Medulla oblongata (tissue), 1 donor: Measurements from ENCODE around the gene MYO1E.
"Not testable (repeated sequence)": the region's sequence is repeated elsewhere in the genome, so short reads cannot be mapped to it uniquely, and the experiment has no call there.

Source experiments
- DNase-seq: peaks from one replicate; pipeline ENCODE4 v3.0.0-alpha.2; 2015; ENCODE audit errors: extremely low spot score

The MYO1E gene

DNA sequence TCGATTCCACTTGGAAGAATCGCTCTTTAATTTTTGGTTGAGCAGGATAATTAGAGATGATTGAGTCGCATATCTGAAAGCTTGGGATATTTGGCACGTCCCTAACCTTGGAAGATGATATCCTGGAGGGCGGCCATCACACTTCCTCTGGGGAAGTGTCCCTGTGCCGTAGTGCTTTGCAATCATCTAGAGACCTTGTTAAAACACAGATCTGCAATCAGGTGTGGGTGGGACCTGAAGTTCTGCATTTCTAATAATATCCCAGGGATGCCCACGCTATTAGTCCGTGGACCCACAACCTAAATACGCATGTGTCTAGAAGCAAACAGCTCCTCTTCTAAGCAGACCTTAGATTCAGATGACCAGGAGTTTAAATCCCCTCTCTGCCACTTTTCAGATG is 20.5 kb downstream of the MYO1E start:
- DNase-seq: no peak

DNA sequence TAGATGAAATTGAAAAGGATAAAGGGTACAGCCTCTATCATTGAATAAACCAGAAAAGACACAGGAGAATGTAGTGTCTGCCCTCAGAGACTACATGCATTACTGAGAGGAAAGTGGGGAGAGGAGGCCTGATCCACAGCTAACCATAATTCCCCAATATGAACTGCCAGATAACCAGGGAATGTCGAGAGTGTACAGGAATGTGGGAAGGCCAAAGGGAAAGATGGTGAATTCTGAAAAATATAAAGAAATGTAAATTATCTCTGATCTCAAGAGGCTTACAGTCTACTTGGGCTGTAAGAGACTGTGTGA is 22.3 kb downstream of the MYO1E start:
- DNase-seq: no peak

DNA sequence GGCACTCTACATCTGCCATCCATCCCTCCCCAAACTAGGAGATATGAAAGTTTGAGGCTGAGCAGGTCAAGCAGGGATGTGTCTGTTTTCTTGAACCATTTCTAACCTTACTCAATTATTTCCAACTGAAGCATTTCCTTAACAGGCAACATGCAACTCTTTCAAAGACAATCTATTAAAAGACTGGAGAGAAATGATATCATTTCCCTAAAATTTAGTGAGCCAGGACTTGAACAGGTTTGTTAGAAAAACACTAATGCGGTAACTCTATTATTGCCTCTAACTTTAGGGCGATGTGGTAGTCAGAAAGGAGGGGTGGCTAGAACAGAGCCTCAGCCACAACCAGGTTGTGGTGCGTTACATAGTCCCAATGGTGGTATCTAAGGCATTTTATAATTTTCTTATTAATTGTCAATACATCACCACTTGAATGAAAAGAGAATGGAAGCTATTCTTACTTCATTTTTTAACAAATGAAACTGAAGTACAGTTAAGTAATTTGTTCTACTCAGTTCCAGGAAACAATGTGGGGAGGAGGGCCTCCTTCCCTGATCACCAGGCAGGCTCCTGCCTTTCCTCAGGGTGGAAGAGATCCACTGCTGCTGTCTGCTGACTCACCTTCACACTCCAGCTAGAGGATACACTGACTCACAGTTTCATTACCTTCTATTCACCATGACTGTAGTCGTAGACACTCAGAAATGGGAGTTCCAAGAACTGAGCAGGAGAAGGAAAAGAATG is 22.8 kb downstream of the MYO1E start:
- DNase-seq: no peak

- DNase-seq: no peak
Observed at GRCh38 chr15:59347915-59348314, 24.8 kb downstream of the MYO1E start.

DNA sequence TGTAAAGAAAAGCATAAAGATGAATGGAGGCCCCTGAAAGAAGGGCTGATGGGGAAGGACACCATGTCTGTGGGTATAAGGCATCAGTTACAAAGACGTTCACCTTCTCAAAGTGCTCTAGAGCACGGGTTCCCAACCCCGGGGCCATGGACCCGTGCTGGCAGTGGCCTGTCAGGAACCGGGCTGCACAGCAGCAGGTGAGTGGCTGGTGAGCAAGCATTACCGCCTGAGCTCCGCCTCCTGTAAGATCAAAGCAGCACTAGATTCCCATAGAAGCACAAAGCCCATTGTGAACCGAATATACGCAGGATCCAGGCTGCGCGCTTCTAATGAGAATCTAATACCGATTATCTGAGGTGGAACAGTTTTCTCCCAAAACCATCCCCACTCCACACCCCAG is 25.7 kb downstream of the MYO1E start:
- no peak for DNase-seq

- no peak for DNase-seq
Observed at GRCh38 chr15:59345326-59345725, 27.3 kb downstream of the MYO1E start.

- DNase-seq: no peak
Observed at GRCh38 chr15:59344311-59344710, 28.4 kb downstream of the MYO1E start.

- DNase-seq: no peak
Observed at GRCh38 chr15:59340325-59340724, 32.3 kb downstream of the MYO1E start.

DNA sequence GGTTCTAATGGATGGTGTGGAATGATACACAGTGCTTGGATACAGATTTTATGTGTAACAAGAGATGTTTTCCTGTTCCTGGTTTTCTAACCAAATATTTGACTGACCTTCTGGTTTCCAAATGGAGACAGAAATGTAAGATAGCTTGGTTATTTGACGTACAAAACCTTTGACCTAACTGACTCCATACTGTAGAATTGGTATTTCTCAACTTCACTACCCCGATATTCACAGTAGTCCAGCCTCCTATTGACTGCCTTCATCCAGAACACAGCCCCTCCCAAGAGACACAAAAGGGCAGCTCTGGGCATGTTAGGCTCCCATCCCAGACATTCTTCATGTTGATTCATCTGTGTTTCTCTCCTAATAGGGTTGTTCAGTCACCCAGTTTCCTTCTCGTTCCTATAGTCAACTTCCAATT is 33.4 kb downstream of the MYO1E start:
- no peak for DNase-seq

DNA sequence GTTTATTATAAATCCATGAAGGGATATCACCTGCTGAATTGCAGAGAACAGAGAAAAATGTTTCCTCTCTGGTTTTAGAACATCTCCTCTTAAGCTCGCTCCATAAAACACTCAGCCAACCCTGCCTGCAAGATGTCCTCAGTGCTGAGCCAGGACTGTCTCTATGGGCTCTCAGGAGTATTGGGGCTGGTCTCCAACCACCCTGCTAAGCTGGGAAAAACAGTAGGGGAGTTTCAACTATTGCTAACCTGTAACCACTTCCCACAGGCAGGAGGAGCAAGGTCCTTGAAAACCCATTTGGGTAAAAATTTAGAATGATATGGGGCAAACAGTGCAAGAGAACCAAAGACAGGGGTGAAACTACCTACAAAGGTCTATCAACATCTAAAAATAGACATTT is 34.3 kb downstream of the MYO1E start:
- no peak for DNase-seq

GRCh38 chr15:59336725-59337124 is 35.9 kb downstream of the MYO1E start:
- not testable (repeated sequence) for DNase-seq

- DNase-seq: no peak
Observed at GRCh38 chr15:59335207-59335786, 37.4 kb downstream of the MYO1E start.

- no peak for DNase-seq
Observed at GRCh38 chr15:59334076-59334415, 38.6 kb downstream of the MYO1E start.

- no peak for DNase-seq
Observed at GRCh38 chr15:59333401-59334075, 39.1 kb downstream of the MYO1E start.

DNA sequence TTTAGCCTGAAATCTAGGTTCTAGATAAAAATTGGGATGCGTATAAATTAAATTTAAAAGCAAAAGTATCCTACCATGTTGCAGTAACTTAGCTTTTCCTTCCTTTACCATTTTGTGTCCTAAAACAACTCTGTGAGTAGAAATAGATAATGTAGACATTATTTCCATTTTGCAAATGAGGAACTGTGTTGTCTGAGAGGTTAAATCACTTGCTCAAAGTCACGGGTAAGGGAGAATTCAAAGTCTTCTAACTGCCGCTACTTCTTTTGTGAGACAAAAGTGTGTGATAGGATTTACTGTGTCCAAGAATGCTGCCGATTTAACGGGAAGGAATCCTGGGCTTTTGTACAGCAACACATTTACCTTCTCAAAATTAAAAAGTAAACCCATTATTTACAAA is 40.7 kb downstream of the MYO1E start:
- no peak for DNase-seq

- DNase-seq: no peak
Observed at GRCh38 chr15:59330649-59331048, 42.0 kb downstream of the MYO1E start.

- DNase-seq: peak; percentile 38
Observed at GRCh38 chr15:59329570-59330350, 42.9 kb downstream of the MYO1E start.

DNA sequence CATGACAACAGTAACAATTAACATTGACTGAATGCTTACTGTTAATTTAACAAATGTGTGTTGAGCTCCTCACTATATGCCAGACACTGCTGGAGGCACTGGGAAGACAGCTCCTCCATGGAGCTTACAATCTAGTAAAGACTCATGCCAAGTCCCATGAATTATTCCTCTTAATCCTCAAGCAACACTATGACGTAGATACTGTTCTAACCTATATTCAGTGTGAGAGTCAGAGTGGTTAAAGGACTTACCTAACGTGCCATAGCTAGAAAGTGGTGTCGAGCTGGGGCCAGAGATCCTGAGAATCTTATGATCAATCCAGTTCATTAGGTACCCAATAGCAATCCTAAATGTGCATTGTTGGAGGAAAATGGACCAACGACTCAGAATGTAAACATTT is 43.6 kb downstream of the MYO1E start:
- DNase-seq: no peak

DNA sequence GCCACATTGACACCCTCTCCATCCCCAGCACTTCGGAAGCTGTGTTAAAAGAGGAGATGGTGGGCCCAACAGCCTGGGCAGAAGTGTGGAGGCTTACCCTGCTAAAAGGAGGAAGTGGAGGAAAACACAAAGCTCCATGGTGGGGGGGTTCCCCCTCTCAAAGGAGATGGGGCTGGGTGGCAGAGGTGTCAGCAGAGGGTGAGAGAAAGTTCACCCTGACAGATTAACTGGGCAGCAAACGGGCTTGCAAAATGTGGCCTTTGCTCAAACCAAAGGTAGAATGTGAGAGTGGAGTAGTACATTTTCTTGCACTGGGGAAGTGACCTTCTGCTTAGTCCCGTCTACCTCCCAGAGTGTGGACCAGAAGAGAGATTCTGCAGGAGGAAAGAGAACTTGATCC is 44.7 kb downstream of the MYO1E start:
- DNase-seq: peak; percentile 37

- no peak for DNase-seq
Observed at GRCh38 chr15:59326856-59327255, 45.8 kb downstream of the MYO1E start.

DNA sequence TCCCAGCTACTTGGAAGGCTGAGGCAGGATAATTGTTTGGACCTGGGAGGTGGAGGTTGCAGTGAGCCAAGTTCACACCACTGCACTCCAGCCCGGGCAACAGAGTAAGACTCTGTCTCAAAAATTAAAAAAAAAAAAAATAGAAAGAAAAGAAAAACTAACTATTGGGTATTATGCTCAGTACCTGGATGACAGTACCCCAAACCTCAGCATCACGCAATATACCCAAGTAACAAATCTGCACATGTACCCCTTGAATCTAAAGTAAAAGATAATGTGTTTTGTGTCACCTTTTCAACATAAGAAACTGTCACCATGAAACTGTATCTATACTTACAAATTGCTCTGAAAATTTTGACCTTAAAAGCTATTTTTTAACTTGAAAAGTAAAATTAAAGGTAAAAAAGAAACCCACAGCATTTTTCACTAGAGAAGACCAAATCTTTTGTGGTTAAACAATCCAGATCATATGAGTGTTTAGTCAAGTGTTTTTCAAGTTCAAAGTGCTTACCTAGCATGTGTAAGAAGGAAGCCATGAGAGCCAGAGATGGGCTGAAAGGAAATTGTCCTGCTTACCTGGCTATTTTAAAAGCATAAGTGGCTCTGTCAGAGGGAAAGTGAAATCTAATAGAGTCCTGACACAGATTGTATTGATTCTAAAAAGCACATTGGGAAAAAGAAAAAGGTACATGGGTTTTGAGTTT is 50.5 kb downstream of the MYO1E start:
- no peak for DNase-seq
